ENCODE results near the gene CRTAC1. TPM values are rescaled to one million over a fixed set of nuclear protein-coding genes. Genes with fewer than 3 reads are reported as not detected.
"Not testable (repeated sequence)": the region's sequence is repeated elsewhere in the genome, so short reads cannot be mapped to it uniquely, and the experiment has no call there.

Gene CRTAC1
- total RNA-seq, 1 experiment from 2014 or later: not detected

DNA sequence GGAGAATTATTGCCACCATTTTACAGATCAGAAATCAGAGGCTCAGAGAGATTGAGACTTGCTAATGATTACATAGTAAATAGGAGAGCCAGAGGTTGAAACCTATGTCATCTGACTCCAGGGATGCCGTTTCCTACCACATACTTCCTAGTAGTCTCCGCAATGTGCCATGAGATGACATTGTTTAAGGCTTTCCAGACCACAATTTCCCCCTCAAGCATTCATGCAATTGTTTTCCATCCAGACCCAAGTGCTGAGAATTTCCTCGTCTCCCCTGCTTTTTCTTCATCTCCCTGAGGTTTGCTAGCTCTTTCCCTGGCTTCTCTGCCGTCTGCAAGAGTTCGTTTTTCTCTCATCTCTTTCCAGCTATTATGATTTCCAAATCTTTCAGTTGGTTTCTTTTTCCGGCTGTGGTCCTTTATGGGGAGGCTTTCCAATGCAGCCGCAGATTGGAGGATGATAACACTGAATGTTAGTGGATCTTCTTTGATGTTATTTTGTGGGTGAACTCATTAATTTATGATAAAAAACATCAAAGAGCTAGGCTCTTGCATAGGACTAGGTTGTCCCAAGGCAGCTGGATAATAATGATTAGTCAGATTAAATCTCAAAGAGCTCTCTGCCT is 187.7 kb downstream of the CRTAC1 start:
- peak; percentile 96 for DNase-seq (ENCODE audit: low read depth)

DNA sequence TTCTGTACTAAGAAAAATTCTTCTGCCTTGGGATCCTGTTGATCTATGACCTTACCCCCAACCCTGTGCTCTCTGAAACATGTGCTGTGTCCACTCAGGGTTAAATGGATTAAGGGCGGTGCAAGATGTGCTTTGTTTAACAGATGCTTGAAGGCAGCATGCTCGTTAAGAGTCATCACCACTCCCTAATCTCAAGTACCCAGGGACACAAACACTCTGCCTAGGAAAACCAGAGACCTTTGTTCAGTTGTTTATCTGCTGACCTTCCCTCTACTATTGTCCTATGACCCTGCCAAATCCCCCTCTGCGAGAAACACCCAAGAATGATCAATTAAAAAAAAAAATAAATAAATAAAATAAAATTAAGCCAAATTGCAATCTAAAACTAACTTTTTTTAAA is 188.3 kb downstream of the CRTAC1 start:
- not testable (repeated sequence) for DNase-seq (ENCODE audit: low read depth)

DNA sequence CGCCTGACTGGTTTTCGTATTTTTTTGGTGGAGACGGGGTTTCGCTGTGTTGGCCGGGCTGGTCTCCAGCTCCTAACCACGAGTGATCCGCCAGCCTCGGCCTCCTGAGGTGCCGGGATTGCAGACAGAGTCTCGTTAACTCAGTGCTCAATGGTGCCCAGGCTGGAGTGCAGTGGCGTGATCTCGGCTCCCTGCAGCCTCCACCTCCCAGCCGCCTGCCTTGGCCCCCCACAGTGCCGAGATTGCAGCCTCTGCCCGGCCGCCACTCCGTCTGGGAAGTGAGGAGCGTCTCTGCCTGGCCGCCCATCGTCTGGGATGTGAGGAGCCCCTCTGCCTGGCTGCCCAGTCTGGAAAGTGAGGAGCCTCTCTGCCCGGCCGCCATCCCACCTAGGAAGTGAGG is 189.3 kb downstream of the CRTAC1 start:
- not testable (repeated sequence) for DNase-seq (ENCODE audit: low read depth)

DNA sequence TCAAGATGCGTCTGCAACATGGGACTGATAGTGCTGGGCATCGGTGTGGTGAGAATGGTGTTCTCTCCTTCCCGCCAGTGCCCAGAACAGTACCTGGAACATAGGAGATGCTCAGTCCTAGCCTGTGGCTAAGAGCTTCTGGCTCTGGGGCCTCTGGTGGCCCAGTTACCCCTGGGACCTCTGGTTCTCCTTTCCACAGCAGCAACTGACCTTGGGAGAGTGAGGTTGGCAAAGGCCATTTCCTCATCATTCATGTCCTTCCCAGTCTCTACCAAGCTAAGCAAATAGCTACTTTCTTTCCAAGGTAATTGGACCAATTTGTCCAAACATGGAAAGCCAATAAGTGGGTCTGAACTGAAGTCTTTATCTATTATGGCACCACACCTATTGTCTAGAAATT is 192.3 kb downstream of the CRTAC1 start:
- DNase-seq (ENCODE audit: low read depth): no peak

DNA sequence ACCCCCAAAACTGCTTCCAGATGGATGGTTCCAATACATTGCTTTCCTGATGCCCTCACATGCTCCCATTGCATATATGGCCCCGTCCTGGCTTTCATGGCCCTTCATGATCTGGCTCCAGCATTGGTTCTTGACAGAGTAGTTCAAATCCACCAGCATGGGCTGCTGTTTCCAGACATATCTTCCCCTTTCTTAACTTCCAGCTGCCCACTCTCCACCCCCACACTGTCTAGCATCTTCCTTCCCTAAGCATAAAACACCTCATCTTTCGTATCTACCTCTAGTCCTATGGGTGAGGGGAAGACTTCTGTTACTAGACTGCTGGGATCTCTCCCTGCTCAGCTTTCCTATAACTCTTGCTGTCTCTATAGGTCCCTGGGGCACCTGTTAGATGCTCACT is 194.0 kb downstream of the CRTAC1 start:
- no peak for DNase-seq (ENCODE audit: low read depth)

DNA sequence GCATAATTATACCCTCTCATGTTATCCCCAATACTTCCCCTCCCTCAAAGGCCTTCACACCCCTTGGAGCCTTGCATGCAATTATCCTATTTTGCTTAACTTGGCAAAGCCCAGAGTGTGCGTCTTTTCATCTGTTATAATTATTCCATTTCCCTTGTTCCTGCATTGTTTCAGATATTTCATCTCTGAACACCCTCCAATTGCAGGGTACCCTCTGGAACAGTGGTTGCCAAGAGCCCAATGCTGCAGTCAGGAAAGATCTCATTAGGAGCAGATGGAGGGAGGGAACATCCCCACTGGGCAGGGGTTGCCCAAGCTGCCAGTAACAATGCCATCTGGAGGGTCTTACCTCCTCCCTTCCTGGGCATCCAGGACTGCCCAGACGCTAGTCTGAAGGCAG is 199.2 kb downstream of the CRTAC1 start:
- DNase-seq (ENCODE audit: low read depth): no peak

DNA sequence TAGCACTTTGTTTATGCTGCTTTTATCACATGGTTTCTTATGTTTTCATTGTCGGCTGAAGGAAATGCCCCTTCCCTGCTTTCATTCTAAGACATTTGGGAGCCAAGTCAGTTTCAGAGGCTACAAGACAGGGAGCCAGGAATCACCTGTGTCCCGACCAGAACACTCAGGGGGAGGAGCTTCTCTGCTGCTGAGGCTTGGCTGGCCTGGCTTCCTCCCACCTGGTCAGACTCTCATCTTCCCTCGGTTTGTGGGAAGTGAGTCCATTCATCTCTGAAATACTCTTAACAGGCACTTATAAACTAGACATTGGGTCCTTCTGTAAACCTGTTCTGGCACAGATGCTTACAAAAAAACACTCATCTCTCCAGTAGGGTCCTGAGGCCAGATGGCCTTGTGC is 200.4 kb downstream of the CRTAC1 start:
- DNase-seq (ENCODE audit: low read depth): no peak

DNA sequence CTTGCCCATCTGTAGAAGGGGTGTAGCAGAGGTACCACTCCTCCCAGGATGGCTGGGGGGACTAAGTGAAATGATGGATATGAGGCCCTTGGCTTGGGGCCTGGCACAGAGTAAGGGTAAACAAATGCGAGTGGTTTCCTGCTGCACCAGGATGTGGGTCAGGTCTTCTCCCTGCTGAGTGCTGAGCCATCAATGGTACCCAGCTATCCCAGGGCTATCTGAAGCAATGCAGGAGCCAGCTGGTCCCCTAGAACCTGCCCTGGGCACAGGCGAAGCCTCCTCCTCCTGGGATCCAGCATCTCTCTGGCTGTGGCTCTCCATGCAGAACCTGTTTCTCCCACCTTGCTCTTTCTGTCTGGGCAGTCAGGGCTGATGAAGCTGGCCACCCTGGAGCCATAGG is 201.7 kb downstream of the CRTAC1 start:
- no peak for DNase-seq (ENCODE audit: low read depth)

DNA sequence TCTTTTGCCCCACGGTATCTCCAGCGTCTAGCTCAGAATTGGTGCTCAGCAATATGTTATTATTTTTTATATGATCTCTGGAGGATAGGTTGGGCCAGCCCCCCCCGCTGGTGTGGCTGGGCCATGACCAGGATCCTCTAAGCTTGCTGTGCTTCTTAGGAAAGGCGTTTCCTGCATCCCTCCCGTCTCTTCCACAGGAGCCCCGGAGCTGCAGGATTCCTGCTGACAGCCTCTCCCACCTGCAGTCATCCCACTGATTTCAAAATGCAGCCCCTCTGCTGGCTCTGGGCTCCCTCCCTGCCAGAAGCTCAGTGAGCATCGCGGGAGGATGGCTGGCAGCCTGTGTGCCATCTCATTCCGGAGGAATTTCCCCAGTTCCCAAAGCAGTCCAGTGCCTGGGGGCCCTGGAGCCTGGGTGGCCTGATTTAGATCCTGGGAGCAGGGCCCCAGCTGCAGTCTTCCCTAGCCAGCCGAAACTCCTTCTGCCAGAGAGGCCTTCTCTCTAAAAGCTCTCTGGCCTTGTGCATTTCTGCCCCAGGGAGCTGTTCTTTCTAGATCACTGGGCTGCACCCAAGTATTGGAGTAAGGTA is 202.6 kb downstream of the CRTAC1 start:
- DNase-seq (ENCODE audit: low read depth): peak; percentile 93

DNA sequence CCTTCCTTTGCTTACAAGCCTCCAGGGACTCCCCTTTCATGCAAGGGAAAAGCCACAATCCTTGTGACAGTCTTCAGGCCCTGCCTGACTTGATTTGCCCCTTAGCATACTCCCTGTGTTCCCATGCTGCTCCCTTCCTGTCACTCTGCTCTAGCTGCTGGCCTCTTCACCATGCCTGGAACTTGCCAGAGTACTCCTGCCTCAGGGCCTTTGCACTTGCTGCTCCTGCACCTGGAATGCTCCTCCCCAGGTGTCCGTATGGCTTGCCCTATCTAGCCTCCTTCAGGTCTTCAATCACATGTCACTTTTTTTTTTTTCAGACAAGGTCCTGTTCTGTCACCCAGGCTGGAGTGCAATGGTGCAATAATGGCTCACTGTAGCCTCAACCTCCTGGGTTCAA is 203.5 kb downstream of the CRTAC1 start:
- no peak for DNase-seq (ENCODE audit: low read depth)

DNA sequence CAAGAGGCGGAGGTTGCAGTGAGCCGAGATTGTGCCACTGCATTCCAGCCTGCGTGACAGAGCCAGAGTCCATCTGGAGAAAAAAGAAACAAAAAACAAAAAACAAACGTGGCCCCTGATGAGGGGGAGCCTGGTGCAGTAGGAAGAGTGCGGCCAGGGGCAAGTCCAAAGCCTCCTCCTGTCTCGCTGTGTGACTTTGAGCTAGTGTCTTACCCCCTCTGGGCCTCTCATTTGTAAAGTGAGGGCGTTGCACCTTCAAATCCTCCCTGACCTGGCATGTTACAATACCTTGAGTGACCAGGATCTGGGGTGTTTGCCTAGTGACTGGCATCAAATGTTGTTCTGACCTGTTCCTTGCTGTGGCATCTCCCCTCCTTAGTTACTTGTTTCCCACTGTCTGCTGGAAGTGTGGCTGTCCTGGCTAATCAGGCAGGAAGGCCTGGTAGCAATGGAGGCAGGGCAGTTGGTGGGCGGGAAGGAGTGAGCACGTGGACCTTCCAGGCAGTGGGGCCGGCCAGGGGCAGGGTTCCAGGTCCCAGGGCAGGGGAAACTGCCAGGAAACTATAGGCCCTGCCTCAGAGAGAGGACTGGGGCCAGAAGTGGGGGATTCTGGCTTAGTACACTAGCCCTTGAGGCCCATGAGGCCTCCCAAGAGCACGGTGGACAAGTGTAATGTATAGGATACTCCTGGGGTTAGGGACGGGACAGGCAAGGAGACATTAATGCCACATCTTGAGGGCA is 205.2 kb downstream of the CRTAC1 start:
- DNase-seq (ENCODE audit: low read depth): no peak

DNA sequence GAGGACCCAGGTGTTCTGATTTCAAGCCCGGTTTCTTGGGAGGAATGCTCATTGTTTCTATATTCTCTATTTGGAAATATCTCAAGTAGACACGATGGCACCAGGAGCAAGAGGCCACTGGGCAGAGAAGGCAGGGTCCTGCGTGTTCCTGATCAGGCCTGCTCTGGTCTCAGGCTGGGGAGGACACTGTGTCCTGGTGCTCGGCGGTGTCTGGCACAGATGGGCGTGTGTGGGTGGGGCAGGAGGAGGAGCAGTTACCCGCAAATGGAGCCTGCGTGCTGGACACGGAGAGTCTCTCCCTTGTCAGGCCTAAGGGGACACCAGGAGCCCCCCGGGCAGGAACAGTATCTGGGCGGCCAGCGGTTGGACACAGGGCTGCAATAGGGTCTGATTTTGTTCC is 206.7 kb downstream of the CRTAC1 start:
- DNase-seq (ENCODE audit: low read depth): no peak

DNA sequence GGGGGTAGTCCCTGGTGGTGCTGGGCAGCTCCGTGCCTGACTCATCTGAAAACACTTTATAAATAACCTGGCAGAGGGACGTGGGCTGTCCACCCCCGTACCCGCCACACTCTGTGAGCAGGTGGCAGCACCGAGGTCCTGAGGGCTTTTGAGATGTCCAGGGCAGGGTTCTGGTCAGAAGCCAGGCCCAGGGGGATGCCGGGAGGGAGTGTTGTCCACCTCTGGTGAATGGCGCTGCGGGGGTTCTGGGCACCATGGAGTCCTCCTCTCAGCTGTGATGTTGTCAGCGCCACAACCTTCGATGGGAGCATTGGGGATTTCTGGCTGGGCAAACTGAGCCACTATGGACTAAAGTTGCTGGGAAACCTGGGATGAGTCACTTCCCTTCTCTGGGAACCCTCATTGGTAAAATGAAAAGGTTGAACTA is 208.1 kb downstream of the CRTAC1 start:
- DNase-seq (ENCODE audit: low read depth): peak; percentile 26

DNA sequence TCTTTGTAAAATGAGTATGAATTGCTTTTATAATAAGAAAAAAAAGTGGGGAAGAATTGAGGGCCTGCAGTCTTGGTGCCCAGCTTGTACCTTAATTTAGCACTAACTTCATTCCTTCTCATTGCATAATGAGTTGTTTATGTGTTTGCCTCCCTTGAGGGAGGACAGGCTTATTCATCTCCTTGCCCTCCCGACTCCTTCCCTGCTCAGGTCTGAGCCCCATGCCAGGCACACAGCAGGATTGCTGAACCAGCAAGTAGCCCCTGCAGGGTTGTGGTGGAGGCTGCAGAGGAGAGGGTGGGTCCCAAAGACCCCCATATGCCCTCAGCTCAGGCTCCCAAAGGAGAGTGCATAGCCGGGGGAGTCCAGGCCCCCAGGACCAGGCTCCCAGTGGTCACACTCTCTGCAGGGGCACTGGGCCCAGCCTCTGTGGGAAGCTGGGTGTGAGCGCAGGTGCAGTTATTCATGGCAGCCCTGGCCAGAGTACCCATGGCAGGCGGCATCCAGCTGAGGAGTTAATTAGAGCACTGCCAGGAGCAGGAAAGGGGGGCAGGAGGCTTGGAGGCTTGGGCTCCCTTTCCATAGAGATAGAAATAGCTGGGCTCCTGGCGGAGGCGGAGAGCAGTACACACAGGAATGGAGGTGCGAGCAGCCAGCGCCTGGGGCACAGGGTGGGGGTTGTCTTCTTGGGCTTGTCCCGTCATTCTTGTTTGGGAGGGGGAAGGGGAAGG is 208.9 kb downstream of the CRTAC1 start:
- no peak for DNase-seq (ENCODE audit: low read depth)

DNA sequence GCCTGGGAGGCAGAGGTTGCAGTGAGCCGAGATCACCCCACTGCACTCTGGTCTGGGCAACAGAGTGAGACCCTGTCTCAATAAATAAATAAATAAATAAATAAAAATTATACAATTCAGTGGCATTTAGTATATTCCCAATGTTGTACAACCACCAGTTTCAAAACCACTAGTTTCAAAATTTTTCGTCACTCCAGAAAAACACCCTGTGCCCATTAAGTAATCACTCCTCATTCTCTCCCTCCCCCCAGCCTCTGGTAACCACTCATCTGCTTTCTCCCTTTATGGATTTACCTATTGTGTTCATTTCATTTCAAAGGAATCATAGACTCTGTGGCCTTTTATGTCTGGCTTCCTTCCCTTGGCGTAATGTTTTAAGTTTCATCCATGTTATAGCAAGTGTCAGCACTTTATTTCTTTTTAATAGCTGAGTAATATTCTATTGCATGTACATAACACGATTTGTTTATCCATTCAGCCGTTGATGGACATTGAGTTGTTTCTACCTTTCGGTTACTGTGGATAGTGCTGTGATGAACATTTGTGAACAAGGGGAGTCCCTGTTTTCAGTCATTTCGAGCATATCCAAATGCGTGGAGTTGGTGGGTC is 210.2 kb downstream of the CRTAC1 start:
- no peak for DNase-seq (ENCODE audit: low read depth)

DNA sequence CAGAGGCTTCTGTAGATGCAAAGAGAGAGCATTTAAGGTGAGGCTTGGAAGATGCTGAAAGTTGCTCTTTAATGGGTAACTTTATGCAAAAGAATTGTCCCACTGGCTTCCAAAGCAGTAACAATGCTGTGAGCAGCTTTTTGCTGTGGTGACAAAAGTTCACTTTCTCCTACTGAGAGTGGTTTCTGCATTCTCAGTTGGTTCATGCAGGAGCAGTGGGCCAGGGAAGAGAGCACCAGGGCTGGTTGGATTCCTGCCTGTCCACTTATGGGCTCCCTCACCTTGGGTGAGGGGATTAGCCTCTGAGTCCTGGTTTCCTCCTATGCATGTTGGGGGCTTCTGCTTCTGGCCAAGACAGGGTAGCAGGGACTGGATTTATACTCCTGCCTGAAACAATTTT is 211.8 kb downstream of the CRTAC1 start:
- DNase-seq (ENCODE audit: low read depth): no peak

DNA sequence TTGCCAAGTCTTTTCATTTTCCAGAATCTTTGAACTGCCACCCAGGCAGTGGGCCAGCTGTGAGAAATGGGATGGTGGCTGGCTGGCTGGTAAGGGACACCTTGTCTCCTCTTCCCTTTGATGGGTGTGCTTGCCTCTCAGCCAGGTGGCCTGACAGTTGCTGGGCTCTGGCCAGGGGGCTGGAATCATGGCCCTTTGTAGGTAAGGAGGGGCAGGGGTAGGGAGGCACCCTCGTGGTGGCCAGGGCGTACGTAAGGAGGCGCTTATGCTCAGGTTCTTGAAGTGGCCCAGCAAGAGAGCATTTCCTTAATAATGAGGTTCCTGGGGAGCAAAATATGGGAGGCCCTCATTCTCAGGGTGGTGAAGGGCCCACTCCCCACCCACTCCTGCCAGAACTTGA is 213.8 kb downstream of the CRTAC1 start:
- DNase-seq (ENCODE audit: low read depth): no peak

Other genes starting within 250 kb of the CRTAC1 start
- 2.9 and 3.1 TPM in 2 replicates for gene GOLGA7B, start 180.8 kb downstream of the CRTAC1 start, total RNA-seq (2014; rRNA removed; shearing (Covaris generic))
- gene R3HCC1L, start 104.0 kb upstream of the CRTAC1 start, total RNA-seq (2014; rRNA removed; shearing (Covaris generic)): 12.5 and 12.6 TPM in 2 replicates
- under 0.01 and 0.10 TPM in 2 replicates for gene LOXL4, start 237.6 kb upstream of the CRTAC1 start, total RNA-seq (2014; rRNA removed; shearing (Covaris generic))